Left renal cortex interstitium (tissue), 4 donors: ENCODE measurements around the gene SART3. TPM values are rescaled to one million over a fixed set of nuclear protein-coding genes. Genes with fewer than 3 reads are reported as not detected.
"Not testable (repeated sequence)": the region's sequence is repeated elsewhere in the genome, so short reads cannot be mapped to it uniquely, and the experiment has no call there.

Experiments used
- DNase-seq, 4 donors: peaks; one replicate each; pipeline ENCODE4 v3.0.0-alpha.2; 2013; ENCODE audit warnings: low read depth in 4 of 4, low spot score in 2 of 4, missing footprints in 1 of 4
- polyA plus RNA-seq, 4 donors: library from polyadenylated mRNA; unstranded; fragments of 120-200 nt; gene quantifications; one replicate each; pipeline ENCODE4 v1.2.1, GENCODE V29; 2013; ENCODE audit not compliant: insufficient read length in 4 of 4

The SART3 gene
- polyA plus RNA-seq, 4 donors = 50.4 to 71.3 (median 59.4) TPM

DNA sequence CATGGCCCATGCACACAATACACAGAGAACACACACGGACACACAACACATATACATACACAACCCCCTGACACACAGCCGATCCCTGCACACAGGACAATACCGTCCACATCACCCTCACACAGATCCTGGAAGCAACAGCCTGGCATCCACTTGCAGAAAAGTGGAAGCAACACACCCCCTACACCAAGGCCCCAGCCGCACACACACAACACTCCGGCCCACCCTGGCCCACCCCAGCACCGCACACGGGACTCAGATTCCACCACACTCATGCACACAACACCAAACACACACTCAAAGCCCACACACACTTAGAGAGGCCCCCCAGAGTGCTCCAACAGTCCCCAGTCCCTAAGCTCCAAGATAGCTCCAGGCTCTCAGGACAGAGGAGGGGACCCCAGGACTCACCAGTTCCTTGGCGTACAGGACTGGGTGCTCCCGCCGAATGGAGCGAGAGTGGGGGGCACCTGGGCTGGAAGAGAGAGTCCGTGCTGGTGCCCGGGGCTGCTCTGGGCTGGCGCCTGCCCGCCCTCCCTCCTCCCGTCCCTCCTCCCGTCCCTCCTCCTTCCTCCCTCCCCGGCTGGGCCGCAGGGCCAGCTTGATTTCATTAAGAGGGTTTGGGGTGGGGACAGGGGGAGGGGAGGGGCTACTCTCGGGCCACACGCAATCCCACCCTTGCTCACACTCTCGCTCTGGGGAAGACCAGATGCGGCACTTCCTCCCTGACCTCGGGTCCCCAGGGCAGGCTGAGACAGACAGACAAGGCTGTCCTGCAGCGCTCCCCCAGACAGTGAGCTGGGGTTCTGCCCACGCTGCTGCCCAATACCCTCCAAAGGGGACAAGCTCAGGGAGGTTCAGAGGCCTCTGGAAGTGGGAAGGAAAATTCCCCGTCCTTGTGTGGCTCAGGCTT is 36.8 kb upstream of the SART3 start, which contains the start of gene TMEM119:
Gene TMEM119, minus strand, starts transcription at position 526 of the 913 bp plus-strand sequence. CDS start 5,701 bp downstream, outside the sequence.
- peak in 1 of 4 donors; percentile 48 for DNase-seq

DNA sequence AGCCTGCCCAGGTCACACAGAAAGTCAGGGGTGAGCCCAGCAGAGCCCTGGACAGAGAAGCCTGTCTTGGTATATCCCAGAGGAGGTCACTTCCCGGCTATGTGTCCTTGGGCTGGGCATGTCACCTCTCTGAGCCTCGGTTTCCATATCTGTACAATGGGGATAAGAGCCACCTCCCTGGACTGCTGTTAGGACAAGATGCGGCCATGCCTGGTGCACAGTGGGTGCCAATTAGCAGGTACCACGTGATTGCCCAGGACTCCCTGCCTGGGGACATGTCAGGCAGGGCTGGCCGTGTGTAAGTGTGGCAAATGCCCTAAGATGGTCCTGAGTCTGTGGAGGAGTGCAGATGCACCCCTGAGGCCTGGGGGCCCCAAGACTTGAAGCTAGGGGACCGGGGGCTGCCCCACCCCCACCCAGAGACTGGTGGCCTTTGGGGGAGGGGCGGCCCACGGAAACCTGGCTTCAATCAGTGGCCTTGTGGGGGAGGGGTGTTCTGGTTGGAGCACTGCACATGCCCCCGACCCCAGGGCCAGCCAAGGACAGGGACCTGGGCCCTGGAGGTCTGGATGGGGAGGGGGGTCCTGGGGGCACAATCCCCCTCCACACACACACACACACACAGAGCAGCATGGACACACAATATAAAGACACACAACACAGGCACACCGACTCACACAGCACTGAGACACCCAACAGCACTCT is 36.0 kb upstream of the SART3 start:
- no peak for DNase-seq

DNA sequence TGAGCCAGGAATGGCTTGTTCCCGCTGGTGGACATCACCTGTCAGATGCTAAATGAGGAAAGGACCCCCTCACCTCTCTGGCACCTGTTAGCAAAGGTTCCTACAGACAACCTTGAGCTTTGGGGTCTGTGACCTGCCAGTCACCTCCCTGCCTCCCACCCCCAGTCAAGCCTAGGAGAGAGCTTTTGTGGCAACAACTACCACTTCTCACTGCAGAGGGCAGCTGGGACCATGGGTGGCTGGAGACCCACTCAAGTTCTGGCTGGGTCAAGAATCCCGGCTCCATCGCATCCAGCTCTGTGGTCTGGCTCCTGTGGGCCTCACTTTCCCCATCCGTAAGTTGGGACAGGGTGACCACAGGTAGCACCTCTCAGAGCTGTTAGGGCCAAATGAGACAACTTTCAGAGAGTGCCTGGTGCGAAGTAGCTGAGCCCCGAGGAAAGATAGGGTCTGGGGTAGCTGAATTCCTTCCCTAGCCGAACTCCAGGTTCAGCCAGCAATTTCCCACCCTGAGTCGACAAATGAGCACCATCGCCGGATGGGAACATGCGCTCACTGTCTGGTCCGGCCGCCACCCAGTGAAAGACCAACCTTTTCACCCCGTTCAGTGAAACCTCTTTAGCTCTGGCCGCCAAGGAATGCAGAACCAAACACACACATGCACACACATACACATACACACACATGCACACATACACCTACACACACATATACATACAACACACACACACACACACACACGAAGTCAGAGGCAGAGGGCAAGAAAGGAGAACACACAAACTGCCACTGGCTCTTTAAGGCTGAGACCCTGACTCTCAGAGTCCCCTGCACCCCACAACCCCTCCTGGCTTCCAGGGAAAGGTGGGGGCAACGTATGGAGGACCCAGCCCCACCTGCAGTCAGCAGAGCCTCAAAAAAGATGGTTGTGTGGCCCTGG is 35.0 kb upstream of the SART3 start:
- no peak for DNase-seq

DNA sequence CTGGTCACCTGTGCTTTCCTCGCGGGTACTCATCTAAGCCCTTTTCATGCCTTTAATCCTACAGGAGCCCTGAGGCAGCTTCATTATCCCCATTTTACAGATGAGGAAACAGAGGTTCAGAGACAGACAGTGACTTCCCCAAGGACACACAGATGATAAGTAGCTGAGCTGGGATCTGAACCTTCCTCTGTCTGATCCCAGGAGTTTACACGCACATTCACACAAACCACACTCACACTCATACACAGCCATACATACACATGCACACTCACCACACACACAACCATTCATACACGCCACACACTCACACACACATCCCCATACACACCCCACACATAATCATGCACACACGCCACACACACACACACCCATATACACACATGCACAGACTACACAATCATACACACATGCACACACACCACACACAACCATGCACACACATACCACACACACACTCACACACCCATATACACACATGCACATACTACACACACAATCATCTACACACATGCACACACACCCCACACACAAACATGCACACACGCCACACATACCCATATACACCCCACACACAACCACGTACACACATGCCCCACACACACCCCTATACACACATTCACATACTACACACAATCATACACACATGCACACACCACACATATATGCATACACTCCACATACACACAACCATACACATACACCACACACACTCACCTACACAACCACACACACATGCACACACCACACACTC is 34.2 kb upstream of the SART3 start:
- DNase-seq = no peak

DNA sequence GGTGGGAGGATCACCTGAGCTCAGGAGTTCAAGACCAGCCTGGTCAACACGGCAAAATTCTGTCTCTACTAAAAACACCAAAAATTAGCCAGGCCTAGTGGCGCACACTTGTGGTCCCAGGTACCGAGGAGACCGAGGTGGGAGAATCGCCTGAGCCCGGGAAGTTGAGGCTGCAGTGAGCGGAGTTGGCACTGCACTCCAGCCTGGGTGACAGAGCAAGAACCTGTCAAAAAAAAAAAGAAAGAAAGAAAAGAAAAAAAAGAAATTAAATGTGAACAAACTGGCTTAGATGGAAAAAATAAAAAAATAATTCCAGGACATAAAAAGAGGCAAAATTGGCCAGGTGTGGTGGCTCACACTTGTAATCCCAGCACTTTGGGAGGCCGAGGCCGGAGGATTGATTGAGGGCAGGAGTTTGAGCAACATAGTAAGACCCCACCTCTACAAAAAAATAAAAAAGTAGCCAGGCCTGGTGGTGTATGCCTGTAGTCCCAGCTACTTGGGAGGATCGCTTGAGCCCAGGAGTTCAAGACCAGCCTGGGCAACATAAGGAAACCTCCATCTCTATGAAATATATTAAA is 33.4 kb upstream of the SART3 start:
- no peak for DNase-seq

DNA sequence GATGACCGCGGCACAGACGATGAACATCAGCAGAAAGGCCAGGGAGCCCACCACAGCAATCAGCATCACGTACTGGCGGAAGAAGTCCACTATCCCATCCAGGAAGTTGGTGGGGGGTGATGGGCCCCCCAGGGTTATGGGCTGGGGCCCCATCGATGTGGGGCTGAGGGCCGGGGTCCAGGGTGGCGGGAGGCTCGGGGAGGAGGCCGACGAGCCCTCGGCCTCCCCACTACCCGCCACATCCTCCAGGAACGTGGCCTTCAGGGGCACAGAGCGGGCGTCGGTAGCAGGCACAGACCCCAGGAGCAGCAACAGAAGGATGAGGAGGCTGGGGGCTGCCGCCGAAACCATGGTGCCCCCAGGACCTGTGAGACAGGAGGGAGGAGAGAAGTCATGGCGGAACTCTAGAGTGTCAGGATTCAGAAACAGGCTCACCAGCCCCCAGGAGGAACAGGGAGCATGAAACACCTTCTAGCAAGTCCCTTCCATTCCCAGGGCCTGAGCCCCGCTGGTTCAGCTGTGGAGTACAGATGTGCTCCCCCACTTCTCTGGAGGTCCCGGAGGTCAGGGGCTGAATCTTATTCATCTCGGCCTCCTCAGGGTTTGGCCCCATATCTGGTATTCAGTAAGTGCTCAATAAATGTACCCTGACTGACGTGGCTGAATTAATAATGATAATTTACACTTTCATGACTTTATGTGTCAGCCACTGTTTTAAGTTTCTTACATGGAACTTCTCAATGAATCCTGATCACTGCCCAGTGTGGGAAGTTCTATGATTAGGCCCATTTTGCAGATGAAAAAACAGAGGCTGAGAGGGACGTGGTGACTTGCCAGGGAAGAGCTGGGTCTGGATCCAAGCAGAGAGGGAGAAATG is 31.3 kb upstream of the SART3 start:
- DNase-seq = no peak

DNA sequence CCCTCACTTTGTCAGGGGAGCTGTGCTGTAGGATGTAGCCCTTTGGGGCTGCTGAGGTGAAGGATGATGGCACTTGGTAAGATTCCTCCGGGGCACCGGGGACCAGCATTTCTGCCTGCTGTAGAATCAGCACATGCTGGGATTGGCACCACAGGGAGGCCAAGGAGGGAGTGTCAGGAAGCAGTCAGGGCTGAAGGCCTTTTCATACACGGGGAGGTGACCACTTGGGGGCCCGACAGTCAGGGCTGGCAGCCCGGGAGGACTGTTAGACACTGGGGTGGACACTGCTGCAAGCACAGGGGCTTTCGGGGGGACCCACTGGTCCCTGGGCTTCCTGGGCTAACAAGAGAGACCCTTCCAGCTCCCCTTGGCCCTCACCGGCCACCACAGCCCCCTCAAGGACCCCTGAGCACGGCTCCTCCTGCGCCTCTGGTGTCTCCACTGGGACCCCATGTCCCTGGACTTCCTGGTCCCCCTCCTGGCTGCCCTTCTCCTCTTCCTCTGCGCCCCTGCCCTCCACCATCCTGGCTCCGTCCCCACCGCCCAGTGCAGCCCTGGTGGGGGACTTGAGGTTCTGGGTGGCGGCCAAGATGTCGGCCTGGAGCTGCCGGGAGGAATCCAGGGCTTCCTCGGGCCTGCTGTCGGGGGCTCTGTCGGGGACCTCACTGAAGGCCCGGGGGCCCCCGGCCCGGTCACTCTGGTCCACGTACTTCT is 30.5 kb upstream of the SART3 start:
- DNase-seq = no peak

DNA sequence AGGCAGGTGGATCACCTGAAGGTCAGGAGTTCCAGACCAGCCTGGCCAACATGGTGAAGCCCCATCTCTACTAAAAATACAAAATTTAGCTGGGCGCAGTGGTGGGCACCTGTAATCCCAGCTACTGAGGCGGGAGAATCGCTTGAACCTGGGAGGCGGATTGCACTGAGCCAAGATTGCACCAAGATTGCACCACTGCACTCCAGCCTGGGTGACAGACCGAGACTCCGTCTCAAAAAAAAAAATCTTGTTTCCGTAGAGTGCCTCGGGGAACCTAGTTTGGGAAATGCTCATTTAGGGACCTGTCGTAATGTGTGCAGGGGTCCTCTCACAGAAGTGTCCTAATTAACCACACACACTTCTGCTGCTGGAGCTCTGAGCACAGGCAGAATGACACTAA is 29.5 kb upstream of the SART3 start:
- not testable (repeated sequence) for DNase-seq

DNA sequence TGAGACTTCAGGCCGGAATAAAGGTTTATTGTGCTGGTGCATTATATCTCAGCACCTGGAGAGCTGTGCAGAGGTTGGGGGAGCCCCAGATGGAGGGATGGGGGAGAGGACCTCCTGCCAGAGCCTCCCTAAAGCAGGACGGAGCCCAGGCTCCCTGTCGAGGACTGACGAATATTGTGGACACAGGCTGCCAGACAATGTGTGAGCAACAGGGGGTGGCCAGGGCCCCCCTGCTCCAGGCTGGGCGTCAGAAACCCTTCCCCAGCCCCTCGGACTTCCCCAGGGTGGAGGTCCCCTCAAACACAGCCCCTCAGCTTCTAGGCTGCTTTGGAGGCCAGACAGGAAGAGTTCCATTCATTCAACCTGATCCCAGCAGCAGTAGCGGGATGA is 28.9 kb upstream of the SART3 start:
- no peak for DNase-seq

DNA sequence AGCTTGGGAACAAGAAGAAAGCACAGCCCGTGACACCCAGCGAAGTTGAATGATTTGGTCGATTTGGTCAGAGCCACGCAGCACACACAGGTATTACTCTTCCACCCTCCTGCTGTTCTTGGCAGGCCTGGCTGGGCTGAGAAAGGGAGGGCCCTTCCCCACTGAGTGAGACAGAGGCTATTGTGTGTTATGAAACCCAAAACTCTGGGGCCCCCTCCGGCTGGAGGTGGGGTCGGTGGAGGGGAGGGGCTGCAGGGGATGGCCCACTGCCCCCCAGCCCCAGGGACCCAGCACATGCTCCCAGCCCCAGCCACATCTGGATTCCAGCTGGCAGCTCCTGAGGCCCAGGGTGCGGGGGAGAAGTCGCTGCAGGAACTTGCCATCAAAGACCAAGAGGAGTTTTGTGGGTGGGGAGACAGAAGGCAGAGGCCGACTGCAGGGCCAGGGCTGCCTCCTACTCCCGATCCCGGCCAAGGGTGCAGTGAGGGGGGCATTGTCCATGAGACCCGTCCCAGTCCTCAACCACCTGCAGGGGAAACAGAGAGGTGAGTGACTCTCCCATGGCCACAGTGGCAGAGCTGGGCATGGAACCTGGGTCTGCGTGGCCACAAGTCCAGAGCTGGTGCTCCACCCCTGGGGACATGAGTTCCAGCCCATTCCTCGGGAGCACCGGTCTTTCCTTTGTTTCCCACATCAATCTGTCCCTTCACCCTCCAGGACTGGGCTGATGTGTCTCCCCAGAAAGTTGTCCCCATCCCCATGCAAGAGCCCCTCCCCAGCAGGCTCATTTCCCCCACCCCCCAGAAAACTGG is 28.3 kb upstream of the SART3 start:
- DNase-seq = peak in 2 of 4 donors; percentile 45 to 49

DNA sequence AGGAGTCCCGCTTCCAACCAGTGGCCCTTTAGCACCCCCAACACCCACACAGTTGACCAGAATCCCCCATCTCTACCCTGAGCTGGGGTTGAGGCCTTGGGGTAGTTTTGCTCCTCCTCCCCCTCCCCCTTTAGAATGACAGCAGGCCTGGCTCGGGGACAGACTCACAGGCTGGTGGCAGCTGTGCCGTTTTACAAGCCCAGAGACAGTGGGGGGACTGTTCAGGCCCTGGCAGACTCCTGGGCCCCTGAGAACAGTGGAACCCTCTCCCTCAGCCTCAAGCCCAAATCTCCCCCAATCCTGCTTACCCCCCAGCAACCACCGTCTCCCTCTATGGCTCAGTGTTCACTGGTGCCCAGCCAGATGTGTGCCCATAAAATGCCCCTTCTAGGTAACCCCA is 26.9 kb upstream of the SART3 start:
- no peak for DNase-seq

DNA sequence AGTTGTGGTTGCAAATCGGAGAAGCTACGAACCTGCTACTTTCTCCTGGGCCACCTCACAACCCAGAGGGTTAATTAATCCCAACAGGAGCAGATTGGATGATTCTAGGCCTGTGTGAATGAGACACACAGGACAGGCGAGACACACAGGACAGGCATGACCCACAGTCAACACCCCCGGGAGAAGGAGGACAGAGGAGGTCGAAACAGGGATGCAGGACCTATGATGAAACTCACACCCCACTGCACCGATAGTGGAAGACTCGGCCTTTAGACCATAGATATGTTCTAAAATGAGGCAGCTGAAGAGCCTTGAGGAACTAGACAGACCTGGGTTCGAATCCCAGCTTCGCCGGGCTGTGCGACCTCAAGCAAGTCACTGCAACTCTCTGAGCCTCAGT is 25.3 kb upstream of the SART3 start:
- DNase-seq = no peak

DNA sequence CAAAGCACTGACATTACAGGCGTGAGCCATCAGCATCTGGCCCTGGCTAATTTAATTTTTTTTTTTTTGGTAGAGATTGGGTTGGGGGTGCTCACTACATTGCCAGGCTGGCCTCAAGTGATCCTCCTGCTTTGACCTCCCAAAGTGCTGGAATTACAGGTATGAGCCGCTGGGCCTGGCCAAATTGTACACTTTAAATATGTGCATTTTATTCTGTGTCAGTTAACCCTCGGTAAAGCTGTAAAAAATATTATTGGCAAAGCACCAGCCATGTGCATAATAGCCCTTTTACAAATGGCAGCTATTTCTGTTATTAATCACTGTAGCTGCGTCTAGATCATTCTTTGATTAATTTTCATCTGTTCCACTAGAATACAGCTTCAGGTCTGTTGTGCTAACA is 24.9 kb upstream of the SART3 start:
- DNase-seq = no peak

DNA sequence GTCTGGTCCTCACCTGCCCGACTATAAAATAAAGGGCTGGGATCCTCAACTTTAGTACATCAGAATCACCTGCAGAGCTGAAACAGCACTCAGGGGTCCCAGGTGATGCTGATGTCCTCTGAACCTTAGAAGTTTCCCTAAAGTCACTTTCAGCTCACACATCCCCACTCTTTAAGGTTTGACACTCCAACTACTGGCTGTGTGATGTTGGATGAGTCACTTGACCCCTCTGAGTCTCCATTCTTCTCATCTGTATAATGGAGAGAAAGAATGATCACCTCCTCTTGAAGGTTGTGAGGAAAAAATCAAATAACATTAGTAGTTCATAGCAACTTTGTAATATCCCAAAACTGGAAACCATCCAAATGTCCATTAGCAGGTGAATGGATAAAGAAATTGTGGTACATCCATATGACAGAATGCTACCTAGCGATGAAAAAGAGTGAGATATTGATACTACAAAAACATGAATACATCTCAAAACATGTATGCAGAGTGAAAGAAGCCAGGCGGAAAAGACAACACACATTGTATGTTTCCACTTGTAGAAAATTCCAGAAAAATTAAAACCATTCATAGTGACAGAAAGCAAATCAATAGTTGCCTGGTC is 23.6 kb upstream of the SART3 start:
- no peak for DNase-seq

DNA sequence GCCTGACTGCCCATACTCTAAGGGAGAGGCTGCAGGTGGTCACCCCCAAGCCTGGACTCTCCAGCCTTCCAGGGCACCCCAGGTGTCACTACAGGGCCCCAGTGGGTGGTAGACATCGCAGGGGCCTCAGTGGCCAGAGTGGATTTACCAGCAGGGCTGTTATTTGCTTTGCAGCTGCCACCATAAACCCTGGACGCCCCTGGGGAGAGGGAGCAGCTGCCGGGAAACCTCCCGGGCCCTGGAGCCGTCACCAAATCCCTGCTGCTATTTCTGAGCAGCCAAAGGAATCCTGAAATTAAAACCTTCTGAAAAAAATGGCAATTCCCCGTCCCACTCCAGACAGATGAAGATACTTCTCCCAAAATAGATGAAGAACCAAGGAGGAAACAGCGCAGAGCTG is 23.0 kb upstream of the SART3 start:
- no peak for DNase-seq

DNA sequence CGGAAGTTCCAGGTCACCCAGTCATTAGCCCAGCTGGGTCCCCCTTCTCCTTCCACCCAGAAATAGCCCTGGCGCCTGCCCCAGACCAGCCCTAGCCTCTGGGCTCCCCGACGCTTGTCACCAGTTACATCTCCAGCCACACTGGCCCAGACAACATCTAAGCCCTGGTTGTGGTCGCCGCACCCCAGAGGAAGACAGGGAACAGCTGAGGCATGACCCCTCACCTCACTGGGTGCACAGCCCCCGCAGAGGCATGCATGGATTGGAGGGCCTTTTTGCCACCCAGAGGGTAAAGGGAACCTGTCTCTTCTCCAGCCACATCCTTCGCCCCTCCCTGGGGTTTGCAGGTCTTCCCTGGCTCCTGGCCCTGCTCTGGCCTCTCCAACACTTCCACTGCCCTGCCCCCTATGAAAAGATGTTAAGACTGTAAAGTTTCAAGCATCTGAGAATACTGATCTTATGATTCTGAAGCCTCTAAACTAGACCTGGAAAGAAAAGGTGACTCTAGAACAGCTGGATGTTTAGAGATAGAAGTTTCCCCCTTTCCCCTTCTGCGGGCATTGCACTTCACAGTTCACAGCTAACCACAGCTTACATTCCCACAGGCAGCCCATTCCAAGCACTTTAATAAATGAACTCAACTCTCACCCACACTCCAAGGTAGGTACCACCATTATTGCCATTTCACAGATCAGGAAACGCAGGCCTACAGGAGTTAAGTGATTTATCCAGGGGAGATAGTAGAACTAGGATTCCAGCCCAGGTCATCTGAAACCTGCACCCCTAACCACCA is 22.2 kb upstream of the SART3 start:
- no peak for DNase-seq
